SU-DHL-6 (cell line): ENCODE measurements around the gene NRAP.

Source experiments
- CTCF ChIP-seq: fragments of 200-600 bp; sonication (generic); IDR thresholded peaks from one replicate; pipeline ENCODE4 v1.5.1; 2017; ENCODE audit warnings: antibody characterized with exemption, mild to moderate bottlenecking, low read length, moderate library complexity; ENCODE audit not compliant: insufficient read depth, poor library complexity, severe bottlenecking
- EZH2phosphoT487 ChIP-seq: fragments of 200-600 bp; sonication (generic), shearing (Covaris generic); conservative IDR thresholded peaks from 2 replicates; pipeline ENCODE4 v1.6.1; 2018; ENCODE audit warnings: mild to moderate bottlenecking, antibody characterized with exemption, low read length, moderate library complexity, mixed read lengths

- TF ChIP-seq CTCF = no peak
- no peak for TF ChIP-seq EZH2phosphoT487
Observed at GRCh38 chr10:113680190-113681111, 16.6 kb upstream of the NRAP start.
